H1 (cell line): ENCODE data around the gene PRKACA. TPM values are rescaled to one million over a fixed set of nuclear protein-coding genes. Genes with fewer than 3 reads are reported as not detected.
A peak's percentile ranks its signal among the peaks of the same experiment; 100 is the strongest.

Source experiments
- ASH2L ChIP-seq: fragments of 200-600, 300-600 bp; sonication (generic); IDR thresholded peaks from one replicate; pipeline ENCODE4 v1.7.1; 2017; ENCODE audit warnings: low read length
- BCL11A ChIP-seq, 2 experiments: IDR thresholded peaks; one replicate each; pipeline ENCODE4 v1.6.1; 2011; ENCODE audit warnings: low read depth in 2 of 2, low read length in 2 of 2, mild to moderate bottlenecking in 2 of 2
- CBX5 ChIP-seq: fragments of 300-800, 300-1000 bp; sonication (generic); IDR thresholded peaks from 2 replicates; pipeline ENCODE4 v1.7.1; 2016; ENCODE audit warnings: antibody characterized with exemption, low read length, low read depth
- CREB1 ChIP-seq: IDR thresholded peaks from 2 replicates; pipeline ENCODE4 v1.6.1; 2012; ENCODE audit warnings: inconsistent platforms
- EZH2 ChIP-seq: fragments of 200-600 bp; sonication (generic); IDR thresholded peaks from 2 replicates; pipeline ENCODE4 v1.7.1; 2012; ENCODE audit warnings: low read depth, mild to moderate bottlenecking, moderate library complexity, low read length, inconsistent platforms; ENCODE audit not compliant: severe bottlenecking
- GTF2F1 ChIP-seq: IDR thresholded peaks from 2 replicates; pipeline ENCODE4 v1.6.1; 2012; ENCODE audit warnings: low read depth, low read length, improper control_type of control experiment, borderline replicate concordance
- HDAC6 ChIP-seq: IDR thresholded peaks from one replicate; pipeline ENCODE4 v1.7.1; 2012; ENCODE audit warnings: low read depth, mild to moderate bottlenecking, inconsistent platforms, low read length, moderate library complexity
- JUN ChIP-seq: IDR thresholded peaks from 2 replicates; pipeline ENCODE4 v1.6.1; 2011; ENCODE audit warnings: low read depth, mild to moderate bottlenecking, improper control_type of control experiment, low read length
- JUND ChIP-seq: IDR thresholded peaks from 2 replicates; pipeline ENCODE4 v1.6.1; 2011; ENCODE audit warnings: mild to moderate bottlenecking, improper control_type of control experiment, low read length
- KDM4A ChIP-seq: IDR thresholded peaks from one replicate; pipeline ENCODE4 v1.7.1; 2012; ENCODE audit warnings: low read depth, mild to moderate bottlenecking, moderate library complexity, low read length, inconsistent platforms; ENCODE audit not compliant: severe bottlenecking
- POLR2A ChIP-seq, 2 experiments: IDR thresholded peaks; 1 replicate in 1 of 2; 2 replicates in 1 of 2; pipeline ENCODE4 v1.6.1; 2011; ENCODE audit warnings: low read depth in 2 of 2, low read length in 2 of 2, mild to moderate bottlenecking in 2 of 2; ENCODE audit errors: control extremely low read depth in 1 of 2
- POU5F1 ChIP-seq: IDR thresholded peaks from 2 replicates; pipeline ENCODE4 v1.6.1; 2011; ENCODE audit warnings: low read depth, mild to moderate bottlenecking, low read length, moderate library complexity
- RAD21 ChIP-seq, 2 experiments: IDR thresholded peaks in 1 of 2; conservative IDR thresholded peaks in 1 of 2; 2 replicates each; pipeline ENCODE4 v1.6.1; 2011; ENCODE audit warnings: low read depth in 2 of 2, low read length in 2 of 2, improper control_type of control experiment in 1 of 2, inconsistent platforms in 1 of 2, mild to moderate bottlenecking in 1 of 2, moderate library complexity in 1 of 2
- RBBP5 ChIP-seq: IDR thresholded peaks from 2 replicates; pipeline ENCODE4 v1.7.1; 2012; ENCODE audit warnings: low read depth, mild to moderate bottlenecking, inconsistent platforms, low read length, moderate library complexity, borderline replicate concordance
- RXRA ChIP-seq: IDR thresholded peaks from 2 replicates; pipeline ENCODE4 v1.6.1; 2011; ENCODE audit warnings: low read depth, mild to moderate bottlenecking, low read length, moderate library complexity; ENCODE audit not compliant: insufficient read depth
- SIN3A ChIP-seq, 2 experiments: IDR thresholded peaks in 1 of 2; conservative IDR thresholded peaks in 1 of 2; 2 replicates each; pipeline ENCODE4 v1.6.1; 2011 to 2012; ENCODE audit warnings: low read length in 2 of 2, improper control_type of control experiment in 1 of 2, low read depth in 1 of 2, mild to moderate bottlenecking in 1 of 2
- SIRT6 ChIP-seq: IDR thresholded peaks from one replicate; pipeline ENCODE4 v1.7.1; 2012; ENCODE audit warnings: low read length, inconsistent platforms
- SUZ12 ChIP-seq: fragments of 200-600 bp; sonication (generic); IDR thresholded peaks from 2 replicates; pipeline ENCODE4 v1.6.1; 2012; ENCODE audit warnings: mild to moderate bottlenecking, inconsistent platforms, low read length, moderate library complexity, mixed read lengths
- TAF1 ChIP-seq: IDR thresholded peaks from 2 replicates; pipeline ENCODE4 v1.6.1; 2011; ENCODE audit warnings: mild to moderate bottlenecking, low read depth, low read length
- TBP ChIP-seq: IDR thresholded peaks from 2 replicates; pipeline ENCODE4 v1.6.1; 2011; ENCODE audit warnings: low read depth, low read length, improper control_type of control experiment
- YY1 ChIP-seq: IDR thresholded peaks from 2 replicates; pipeline ENCODE4 v1.6.1; 2011; ENCODE audit warnings: low read depth, mild to moderate bottlenecking, low read length
- ZNF274 ChIP-seq: IDR thresholded peaks from 2 replicates; pipeline ENCODE4 v1.7.0; 2012; ENCODE audit warnings: low read length, borderline replicate concordance; ENCODE audit errors: extremely low read depth
- polyA plus RNA-seq, 7 experiments: library from polyadenylated mRNA; depleted of rRNA in 3 of 7; stranded (reverse) in 5 of 7; unstranded in 2 of 7; fragments of >200 nt in 5 of 7; fragments of 200-250 nt in 2 of 7; gene quantifications; 1 replicate in 5 of 7; 2 replicates in 1 of 7; 4 replicates in 1 of 7; pipeline versions ENCODE4 v1.2.1 to v1.2.3, GENCODE V29; 2011 to 2013; ENCODE audit warnings: missing spikeins in 2 of 7, mixed read lengths in 2 of 7
- total RNA-seq: library from RNA; stranded (reverse); fragmentation: NEBNext Ultra II Directional; extraction: Animal tissue kit (Norgen Biotek cat#: 25700); gene quantifications from 2 replicates; pipeline ENCODE4 v1.2.1, GENCODE V29; 2021
- TF ChIP-seq, protein P1 (sequence below): IDR thresholded peaks from 2 replicates; pipeline ENCODE4 v1.6.1; 2011; ENCODE audit warnings: low read length, improper control_type of control experiment

Gene PRKACA
- total and polyA plus RNA-seq, 2 of the 8 experiments (the other 6 are each of a cell fraction or from before 2014, with no cell fraction given): 14.2 to 48.2 TPM

GRCh38 chr19:14080887-14081796 is 36.4 kb downstream of the PRKACA start (continued):
- peak in 1 of 2 experiments; percentile 90; a peak in 2 of 4 replicates for TF ChIP-seq SIN3A (conservative IDR thresholded peaks at IDR 0.05 in 1 of 2, IDR thresholded peaks at IDR 0.05 in 1 of 2; ENCODE audit: low read depth in 1 of 2, low read length in 2 of 2)
- TF ChIP-seq ZNF274: no peak
- TF ChIP-seq RXRA: no peak
- TF ChIP-seq SIRT6: no peak
- TF ChIP-seq GTF2F1: no peak
- TF ChIP-seq, protein P1, sequence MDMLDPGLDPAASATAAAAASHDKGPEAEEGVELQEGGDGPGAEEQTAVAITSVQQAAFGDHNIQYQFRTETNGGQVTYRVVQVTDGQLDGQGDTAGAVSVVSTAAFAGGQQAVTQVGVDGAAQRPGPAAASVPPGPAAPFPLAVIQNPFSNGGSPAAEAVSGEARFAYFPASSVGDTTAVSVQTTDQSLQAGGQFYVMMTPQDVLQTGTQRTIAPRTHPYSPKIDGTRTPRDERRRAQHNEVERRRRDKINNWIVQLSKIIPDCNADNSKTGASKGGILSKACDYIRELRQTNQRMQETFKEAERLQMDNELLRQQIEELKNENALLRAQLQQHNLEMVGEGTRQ: no peak
- TF ChIP-seq KDM4A: peak; percentile 55
- 0 out of 2 replicates have a peak, but pooled peaks have one; percentile 32 for TF ChIP-seq YY1
- no peak for TF ChIP-seq CBX5
- TF ChIP-seq HDAC6: no peak
- no peak for TF ChIP-seq RBBP5
- no peak for TF ChIP-seq SUZ12
- 0 out of 3 replicates have a peak, but pooled peaks of 1 of the 2 experiments have one; percentile 24 for TF ChIP-seq POLR2A (IDR thresholded peaks at IDR 0.05; ENCODE audit: control extremely low read depth in 1 of 2, low read depth in 2 of 2, low read length in 2 of 2)
- no peak for TF ChIP-seq BCL11A (IDR thresholded peaks at IDR 0.05; ENCODE audit: low read depth in 2 of 2, low read length in 2 of 2)
- no peak for TF ChIP-seq ASH2L
- TF ChIP-seq RAD21 (IDR thresholded peaks at IDR 0.05 in 1 of 2, conservative IDR thresholded peaks at IDR 0.05 in 1 of 2; ENCODE audit: low read depth in 2 of 2, low read length in 2 of 2): no peak
- no peak for TF ChIP-seq JUND
- peak; percentile 78 for TF ChIP-seq CREB1
- no peak for TF ChIP-seq POU5F1
- no peak for TF ChIP-seq JUN
- no peak for TF ChIP-seq EZH2
- TF ChIP-seq TBP: peak; percentile 33; the same call in 1 of the 2 replicates
- TF ChIP-seq TAF1: peak; percentile 39; the same call in 1 of the 2 replicates
